CD4-positive, alpha-beta T cell treated with Interleukin-4 for 1 hour (primary cell): ENCODE measurements around the gene EIPR1.
"Not testable (repeated sequence)": the region's sequence is repeated elsewhere in the genome, so short reads cannot be mapped to it uniquely, and the experiment has no call there.

Experiments
- DNase-seq, 2 donors: peaks; one replicate each; pipeline ENCODE4 v3.0.0-alpha.2; 2020 to 2022

EIPR1 gene

GRCh38 chr2:3185256-3185655 lies 192.4 kb downstream of the EIPR1 start:
- DNase-seq = no peak

GRCh38 chr2:3184167-3184566 lies 193.5 kb downstream of the EIPR1 start:
- no peak for DNase-seq

- DNase-seq = no peak
Observed at GRCh38 chr2:3183766-3184165, 193.9 kb downstream of the EIPR1 start.

DNA sequence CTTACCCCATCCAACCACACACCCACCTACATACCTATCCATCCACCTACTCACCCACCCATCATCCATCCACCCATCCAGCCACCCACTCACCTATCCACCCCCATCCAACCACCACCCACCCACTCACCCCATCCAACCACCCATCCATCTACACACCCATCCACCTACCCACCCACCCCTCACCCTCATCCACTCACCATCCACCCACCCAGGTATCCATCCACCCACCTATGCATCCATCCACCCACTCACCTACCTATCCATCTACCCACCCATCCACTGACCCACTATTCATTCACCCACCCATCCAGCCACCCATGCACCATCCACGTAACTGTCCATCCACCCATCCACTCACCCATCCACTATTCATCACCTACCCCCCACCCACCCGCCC lies 194.8 kb downstream of the EIPR1 start:
- DNase-seq = no peak

- DNase-seq = no peak
Observed at GRCh38 chr2:3181416-3182010, 196.1 kb downstream of the EIPR1 start.

GRCh38 chr2:3180909-3181221 lies 196.8 kb downstream of the EIPR1 start:
- not testable (repeated sequence) for DNase-seq

DNA sequence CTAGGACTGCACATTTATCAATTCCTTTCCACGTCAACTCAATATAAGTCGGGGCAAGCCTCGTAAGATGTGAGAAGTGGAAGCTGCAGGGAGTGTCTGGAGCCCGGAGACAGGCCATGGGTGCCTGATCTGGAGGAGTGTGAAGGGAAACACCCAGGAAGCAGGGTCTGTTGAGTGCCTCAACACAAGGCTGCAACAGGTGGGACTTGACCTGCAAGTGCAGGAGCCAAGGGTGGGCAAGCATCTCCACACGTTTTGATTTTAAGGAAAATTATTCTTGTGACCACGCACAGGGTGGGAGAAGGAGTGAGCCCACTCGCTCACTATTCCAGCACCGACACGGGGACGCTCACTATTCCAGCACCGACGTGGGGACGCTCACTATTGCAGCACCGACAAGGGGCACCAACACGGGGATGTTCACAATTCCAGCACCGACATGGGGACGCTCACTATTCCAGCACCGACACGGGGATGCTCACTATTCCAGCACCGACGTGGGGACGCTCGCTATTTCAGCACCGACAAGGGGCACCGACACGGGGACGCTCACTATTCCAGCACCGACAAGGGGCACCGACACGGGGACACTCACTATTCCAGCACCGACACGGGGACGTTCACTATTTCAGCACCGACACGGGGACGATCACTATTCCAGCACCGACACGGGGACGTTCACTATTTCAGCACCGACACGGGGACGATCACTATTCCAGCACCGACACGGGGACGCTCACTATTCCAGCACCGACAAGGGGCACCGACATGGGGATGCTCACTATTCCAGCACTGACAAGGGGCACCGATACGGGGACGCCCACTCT lies 197.3 kb downstream of the EIPR1 start:
- DNase-seq = no peak

- DNase-seq = no peak
Observed at GRCh38 chr2:3179626-3180025, 198.0 kb downstream of the EIPR1 start.

- DNase-seq = no peak
Observed at GRCh38 chr2:3179208-3179607, 198.4 kb downstream of the EIPR1 start.

- DNase-seq = no peak
Observed at GRCh38 chr2:3178578-3179031, 199.0 kb downstream of the EIPR1 start.

DNA sequence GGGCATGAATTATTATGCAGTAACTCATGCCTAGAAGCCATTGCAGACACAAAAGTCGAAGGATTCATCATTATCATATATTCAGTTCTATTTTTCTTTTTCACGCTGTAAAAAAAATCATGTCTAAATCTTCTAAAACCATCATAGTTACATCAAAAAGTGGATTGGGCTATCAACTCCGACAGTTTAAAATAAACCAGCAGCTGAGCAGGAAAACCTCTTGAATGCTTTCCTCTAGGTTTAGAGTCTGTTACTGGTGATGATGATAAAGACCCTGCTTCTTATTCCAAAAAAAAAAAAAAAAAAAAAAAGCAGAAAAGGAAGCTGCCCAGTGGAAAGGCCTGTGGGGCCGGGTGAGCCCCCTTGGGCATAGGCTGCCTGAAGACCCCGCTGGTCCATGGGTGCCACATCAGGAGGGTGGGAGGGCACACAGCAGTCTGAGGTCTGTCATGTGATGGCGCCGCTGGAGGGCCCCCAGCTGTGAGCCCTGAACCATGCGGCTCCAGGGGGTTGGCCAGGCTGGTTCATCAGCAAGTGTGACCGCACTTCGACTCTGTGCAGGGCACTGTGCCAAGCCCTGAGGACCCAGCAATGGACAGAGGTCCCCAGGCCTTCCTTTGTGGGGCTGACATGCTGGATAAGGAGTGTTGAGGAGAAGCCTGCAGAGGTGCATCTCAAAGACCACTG lies 199.6 kb downstream of the EIPR1 start:
- DNase-seq = no peak

DNA sequence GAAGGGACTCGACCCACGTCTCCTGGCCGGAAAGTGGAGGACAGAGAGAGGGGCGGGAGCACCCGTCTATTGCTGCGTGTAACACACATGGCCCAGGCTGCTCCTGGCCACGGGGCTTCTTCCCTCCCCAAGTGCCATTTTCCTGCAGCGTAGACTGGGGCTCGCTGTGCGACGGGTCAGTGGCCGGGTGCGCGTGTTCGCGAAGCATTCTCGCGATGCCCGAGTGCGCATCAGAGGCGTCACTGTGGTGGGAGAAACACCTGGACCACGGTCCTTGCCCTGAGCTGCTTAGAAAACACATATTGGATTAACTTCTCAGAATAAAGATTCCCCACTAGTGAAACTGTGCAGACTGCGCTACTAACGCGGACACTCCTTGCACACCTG lies 200.8 kb downstream of the EIPR1 start:
- no peak for DNase-seq

DNA sequence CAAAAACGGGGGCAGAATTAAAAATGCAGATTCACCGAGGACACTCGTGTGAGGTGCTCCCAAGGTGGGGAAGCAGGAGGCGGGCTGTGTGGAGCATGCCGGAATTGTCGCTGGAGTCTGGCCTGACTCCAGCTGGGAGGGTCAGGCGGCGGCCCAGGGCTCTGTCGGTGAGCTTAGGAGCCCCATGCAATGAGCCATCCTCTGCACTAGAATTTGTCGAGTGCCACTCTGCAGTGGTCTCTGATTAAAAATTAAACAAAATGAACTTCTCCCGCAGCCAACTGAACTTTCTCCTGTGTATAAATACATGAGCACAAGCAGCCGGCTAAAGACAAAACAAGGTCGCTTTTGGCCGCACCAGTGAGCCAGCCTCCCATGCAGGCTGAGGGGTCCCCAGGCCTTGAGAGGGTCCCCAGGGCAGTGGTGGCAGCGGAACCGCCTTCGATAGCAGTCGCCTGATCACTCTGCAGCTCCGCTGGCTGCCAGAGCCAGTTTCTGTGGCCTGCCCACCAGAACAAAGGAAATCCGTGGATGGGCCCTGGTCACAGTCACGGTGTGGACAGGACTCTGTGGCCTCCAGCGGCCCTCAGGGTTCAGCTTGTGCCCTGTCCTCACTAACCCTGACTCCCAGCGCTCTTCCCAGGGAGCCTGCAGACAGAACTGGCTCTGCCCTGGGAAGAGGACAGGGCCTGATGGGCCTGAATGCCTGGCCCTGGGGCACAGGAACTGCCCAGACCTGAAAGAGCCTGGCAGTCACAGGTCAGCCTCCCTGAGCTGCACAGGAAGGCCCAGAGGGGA lies 201.3 kb downstream of the EIPR1 start:
- DNase-seq = no peak

GRCh38 chr2:3175568-3175955 lies 202.1 kb downstream of the EIPR1 start:
- no peak for DNase-seq

GRCh38 chr2:3174626-3175567 lies 202.7 kb downstream of the EIPR1 start:
- no peak for DNase-seq

- DNase-seq = no peak
Observed at GRCh38 chr2:3173031-3173430, 204.6 kb downstream of the EIPR1 start.

DNA sequence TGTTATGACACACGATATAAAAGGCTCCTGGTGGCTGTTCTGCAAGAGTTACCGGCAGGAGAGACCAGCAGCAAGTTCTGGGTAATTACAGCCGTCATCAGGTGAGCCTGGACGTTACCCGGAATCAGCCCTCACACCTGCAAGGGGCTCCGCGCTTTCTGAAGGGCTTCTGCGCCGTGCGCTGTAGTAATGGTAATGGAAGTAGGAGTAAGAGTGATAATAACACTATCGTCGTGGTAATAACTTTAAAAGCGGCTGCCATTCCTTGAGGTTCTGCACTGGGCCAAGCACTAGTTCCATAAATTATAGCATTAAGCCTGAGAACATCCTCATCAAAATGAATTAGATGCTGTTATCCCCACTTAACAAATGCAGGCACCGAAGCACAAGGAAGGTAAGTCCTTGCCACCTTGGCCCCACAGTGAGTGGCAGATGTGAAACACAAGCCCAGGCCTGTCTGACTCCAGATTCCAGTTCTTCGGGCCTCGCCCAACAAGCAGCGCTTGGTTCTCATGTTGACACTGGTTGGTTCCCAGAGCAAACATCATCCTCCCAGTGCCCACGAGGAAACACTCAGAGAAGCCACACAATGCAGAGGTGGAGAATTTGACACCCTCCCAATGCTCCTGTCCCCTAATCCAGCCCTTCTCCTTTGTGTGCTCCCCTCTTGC lies 205.2 kb downstream of the EIPR1 start:
- no peak for DNase-seq

DNA sequence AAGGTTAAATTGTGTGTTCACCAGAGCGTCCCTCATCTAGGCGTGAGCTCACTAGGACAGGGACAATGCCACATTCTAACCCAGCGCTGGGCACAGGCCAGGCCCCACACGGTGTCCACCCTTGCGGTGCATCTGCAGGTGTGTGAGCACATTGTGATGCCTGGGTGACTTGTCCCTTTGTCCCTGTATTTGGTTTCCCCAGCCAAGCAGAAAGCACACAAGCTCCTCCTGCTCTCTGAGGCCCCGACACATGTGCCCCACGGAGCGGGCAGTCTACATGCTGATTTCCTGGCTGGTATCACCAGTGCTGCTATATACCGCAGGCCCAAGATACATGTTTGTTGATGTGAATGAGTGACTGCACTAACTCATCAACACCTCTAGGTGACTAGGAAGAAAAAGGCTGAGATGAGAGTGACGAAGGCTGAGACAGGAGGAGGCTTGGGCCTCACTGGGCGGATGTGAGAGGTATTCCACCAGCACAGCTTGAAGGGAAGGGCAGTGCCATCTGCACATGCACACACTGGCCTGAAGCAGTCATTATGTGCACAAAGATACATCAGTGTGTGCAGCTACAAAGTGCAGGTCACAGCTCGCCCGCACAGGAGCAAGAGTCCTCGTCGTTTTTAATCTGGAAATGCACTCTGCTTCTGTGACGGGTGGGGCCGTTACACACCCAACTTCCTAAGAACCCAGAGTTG lies 205.9 kb downstream of the EIPR1 start:
- no peak for DNase-seq

- DNase-seq = no peak
Observed at GRCh38 chr2:3170792-3171455, 206.7 kb downstream of the EIPR1 start.

GRCh38 chr2:3169106-3169870 lies 208.3 kb downstream of the EIPR1 start:
- DNase-seq = no peak
